ENCODE data around the gene ABCB10. TPM values are rescaled to one million over a fixed set of nuclear protein-coding genes. Genes with fewer than 3 reads are reported as not detected.

ABCB10 gene
- total RNA-seq, 2 experiments from 2014 or later, result 16.4 to 27.2 TPM

DNA sequence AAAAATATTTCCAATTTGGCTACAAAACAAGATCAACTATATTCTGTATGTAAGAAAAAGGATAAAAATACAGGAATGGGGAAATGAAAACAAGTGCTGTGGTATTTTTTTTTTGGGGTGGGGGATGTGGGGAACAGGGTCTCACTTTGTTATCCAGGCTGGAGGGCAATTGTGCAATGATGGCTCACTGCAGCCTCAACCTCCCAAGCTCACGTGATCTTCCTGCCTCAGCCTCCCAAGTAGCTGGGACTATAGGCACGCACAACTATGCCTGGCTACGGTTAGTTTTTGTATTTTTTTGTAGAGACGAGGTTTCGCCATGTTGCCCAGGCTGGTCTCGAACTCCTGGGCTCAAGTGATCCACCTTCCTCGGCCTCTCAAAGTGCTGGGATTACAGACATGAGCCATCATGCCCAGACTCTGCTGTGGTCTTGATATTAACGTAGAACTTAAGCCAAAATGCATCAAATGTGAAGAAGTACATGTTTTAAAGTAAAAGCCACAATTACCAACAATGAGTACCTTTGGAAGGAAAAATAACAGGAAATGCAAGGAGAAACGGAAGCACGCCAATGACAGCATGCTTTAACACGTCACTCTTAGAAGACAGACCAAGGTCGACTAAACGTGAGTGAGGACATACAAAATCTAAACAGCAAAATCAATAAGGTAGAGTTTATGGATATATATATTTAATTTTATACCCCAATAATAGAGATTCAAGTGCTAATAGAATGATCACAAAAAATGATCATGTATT, 8.8 kb upstream of the ABCB10 start:
- TF ChIP-seq EZH2phosphoT487 (IDR thresholded peaks at IDR 0.05; ENCODE audit: borderline replicate concordance, low read depth, low read length), result no peak
- TF ChIP-seq, protein P1, sequence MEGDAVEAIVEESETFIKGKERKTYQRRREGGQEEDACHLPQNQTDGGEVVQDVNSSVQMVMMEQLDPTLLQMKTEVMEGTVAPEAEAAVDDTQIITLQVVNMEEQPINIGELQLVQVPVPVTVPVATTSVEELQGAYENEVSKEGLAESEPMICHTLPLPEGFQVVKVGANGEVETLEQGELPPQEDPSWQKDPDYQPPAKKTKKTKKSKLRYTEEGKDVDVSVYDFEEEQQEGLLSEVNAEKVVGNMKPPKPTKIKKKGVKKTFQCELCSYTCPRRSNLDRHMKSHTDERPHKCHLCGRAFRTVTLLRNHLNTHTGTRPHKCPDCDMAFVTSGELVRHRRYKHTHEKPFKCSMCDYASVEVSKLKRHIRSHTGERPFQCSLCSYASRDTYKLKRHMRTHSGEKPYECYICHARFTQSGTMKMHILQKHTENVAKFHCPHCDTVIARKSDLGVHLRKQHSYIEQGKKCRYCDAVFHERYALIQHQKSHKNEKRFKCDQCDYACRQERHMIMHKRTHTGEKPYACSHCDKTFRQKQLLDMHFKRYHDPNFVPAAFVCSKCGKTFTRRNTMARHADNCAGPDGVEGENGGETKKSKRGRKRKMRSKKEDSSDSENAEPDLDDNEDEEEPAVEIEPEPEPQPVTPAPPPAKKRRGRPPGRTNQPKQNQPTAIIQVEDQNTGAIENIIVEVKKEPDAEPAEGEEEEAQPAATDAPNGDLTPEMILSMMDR (conservative IDR thresholded peaks at IDR 0.05; ENCODE audit: low read length), result no peak
- CTCF ChIA-PET (ENCODE audit: unreplicated experiment), result no interaction called here
- no peak overlapping the region for H3K4me2 ChIP-seq (ENCODE audit: low read length)
- no peaks in the 10 kb centered on the region for H3K36me3 ChIP-seq (ENCODE audit: insufficient read depth, low read length)
- DNase-seq (ENCODE audit: low spot score), result no peak
- BruUV-seq (replicated peaks), result no TSS peak
- H3K9me2 ChIP-seq (ENCODE audit: insufficient read depth, low read length), result no peaks in the 10 kb centered on the region
- H3K4me3 ChIP-seq (ENCODE audit: low read depth, low read length, poor library complexity, severe bottlenecking), result no peak overlapping the region
- H3K9me3 ChIP-seq (ENCODE audit: low read length), result no peaks in the 10 kb centered on the region
- H3K4me1 ChIP-seq (ENCODE audit: insufficient read depth, low read length, poor library complexity, severe bottlenecking), result no peaks in the 10 kb centered on the region
- H4K20me1 ChIP-seq (ENCODE audit: insufficient read depth, low read length), result no peaks in the 10 kb centered on the region
- intact Hi-C loops (cut with micrococcal nuclease; ENCODE audit: unreplicated experiment), result no loop called here
- no peak overlapping the region for H3K27ac ChIP-seq (ENCODE audit: low read depth, low read length, poor library complexity, severe bottlenecking)
- no peaks in the 10 kb centered on the region for H3K79me2 ChIP-seq (ENCODE audit: insufficient read depth, low read depth, low read length)
- no peak overlapping the region for H2AFZ ChIP-seq (ENCODE audit: low read length)
- POLR2A ChIA-PET, result interaction anchor here (0.7 to 1.3 kb wide), 2 partner anchors 9 to 13 kb away, joined by 3 to 4 read pairs; partner anchors contain the start of gene ABCB10

DNA sequence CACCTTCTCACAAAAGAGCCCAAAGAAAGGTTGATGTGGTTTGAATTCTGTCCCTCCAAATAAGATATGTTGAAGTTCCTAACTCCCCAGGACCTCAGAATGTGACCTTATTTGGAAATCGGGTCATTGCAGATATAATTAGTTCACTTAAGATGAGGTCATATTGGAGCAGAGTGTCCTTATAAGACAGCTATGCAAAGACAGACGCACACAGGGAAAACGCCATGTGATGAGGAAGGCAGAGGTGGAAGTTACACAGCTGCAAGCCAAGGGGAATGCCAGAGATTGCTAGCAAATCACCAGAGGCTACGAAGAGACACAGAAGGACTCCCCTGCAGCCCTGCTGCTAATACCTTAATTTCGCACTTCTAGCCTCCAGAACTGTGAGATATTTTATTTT, 5.2 kb upstream of the ABCB10 start:
- H3K9me3 ChIP-seq (ENCODE audit: low read length), result no peaks in the 10 kb centered on the region
- no peak overlapping the region for H2AFZ ChIP-seq (ENCODE audit: low read length)
- intact Hi-C loops (cut with micrococcal nuclease; ENCODE audit: unreplicated experiment), result no loop called here
- no peak overlapping the region for H3K4me2 ChIP-seq (ENCODE audit: low read length)
- TF ChIP-seq, protein P1 (conservative IDR thresholded peaks at IDR 0.05; ENCODE audit: low read length), result no peak
- no peak for TF ChIP-seq EZH2phosphoT487 (IDR thresholded peaks at IDR 0.05; ENCODE audit: borderline replicate concordance, low read depth, low read length)
- H3K36me3 ChIP-seq (ENCODE audit: insufficient read depth, low read length), result no peaks in the 10 kb centered on the region
- H3K27ac ChIP-seq (ENCODE audit: low read depth, low read length, poor library complexity, severe bottlenecking), result no peak overlapping the region
- DNase-seq (ENCODE audit: low spot score), result no peak
- H3K79me2 ChIP-seq (ENCODE audit: insufficient read depth, low read depth, low read length), result no peaks in the 10 kb centered on the region
- POLR2A ChIA-PET, result interaction anchor here (0.9 to 1.5 kb wide), 4 partner anchors 9 to 60 kb away, joined by 3 read pairs; no protein-coding TSS in a partner anchor
- H3K9me2 ChIP-seq (ENCODE audit: insufficient read depth, low read length), result no peaks in the 10 kb centered on the region
- no TSS peak for BruUV-seq (replicated peaks)
- H4K20me1 ChIP-seq (ENCODE audit: insufficient read depth, low read length), result no peaks in the 10 kb centered on the region
- H3K4me3 ChIP-seq (ENCODE audit: low read depth, low read length, poor library complexity, severe bottlenecking), result no peak overlapping the region
- H3K4me1 ChIP-seq (ENCODE audit: insufficient read depth, low read length, poor library complexity, severe bottlenecking), result peaks cover 5% of the 10 kb centered on the region
- CTCF ChIA-PET (ENCODE audit: unreplicated experiment), result no interaction called here

DNA sequence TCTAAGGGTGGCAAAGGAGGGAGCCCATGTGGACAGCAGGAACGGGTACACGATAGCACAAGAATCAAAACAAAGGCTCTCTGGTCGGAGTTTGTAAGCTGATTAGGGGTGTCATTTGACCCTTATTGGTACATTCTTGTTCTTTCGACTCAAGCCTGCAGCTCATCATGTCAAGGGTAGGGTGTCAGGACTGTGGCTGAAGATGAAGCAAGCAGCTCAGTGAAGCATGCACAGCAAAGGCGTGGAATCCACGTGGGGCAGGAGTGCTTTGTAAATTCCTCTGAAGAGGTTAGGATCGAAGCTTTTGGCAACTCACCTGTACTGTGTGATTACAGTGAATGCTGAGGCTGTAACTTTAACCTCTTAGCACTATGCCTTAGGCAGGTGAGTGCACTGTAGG, 4.7 kb upstream of the ABCB10 start:
- peaks cover 5% of the 10 kb centered on the region for H3K4me1 ChIP-seq (ENCODE audit: insufficient read depth, low read length, poor library complexity, severe bottlenecking)
- H3K4me3 ChIP-seq (ENCODE audit: low read depth, low read length, poor library complexity, severe bottlenecking), result no peak overlapping the region
- DNase-seq (ENCODE audit: low spot score), result no peak
- no peaks in the 10 kb centered on the region for H3K36me3 ChIP-seq (ENCODE audit: insufficient read depth, low read length)
- H3K79me2 ChIP-seq (ENCODE audit: insufficient read depth, low read depth, low read length), result no peaks in the 10 kb centered on the region
- POLR2A ChIA-PET, result interaction anchor here (0.9 to 1.4 kb wide), 3 partner anchors 10 to 61 kb away, joined by 3 read pairs; no protein-coding TSS in a partner anchor
- no peak overlapping the region for H3K4me2 ChIP-seq (ENCODE audit: low read length)
- no peaks in the 10 kb centered on the region for H4K20me1 ChIP-seq (ENCODE audit: insufficient read depth, low read length)
- no TSS peak for BruUV-seq (replicated peaks)
- TF ChIP-seq EZH2phosphoT487 (IDR thresholded peaks at IDR 0.05; ENCODE audit: borderline replicate concordance, low read depth, low read length), result no peak
- TF ChIP-seq, protein P1 (conservative IDR thresholded peaks at IDR 0.05; ENCODE audit: low read length), result no peak
- CTCF ChIA-PET (ENCODE audit: unreplicated experiment), result no interaction called here
- H3K9me3 ChIP-seq (ENCODE audit: low read length), result no peaks in the 10 kb centered on the region
- no peaks in the 10 kb centered on the region for H3K9me2 ChIP-seq (ENCODE audit: insufficient read depth, low read length)
- no peak overlapping the region for H3K27ac ChIP-seq (ENCODE audit: low read depth, low read length, poor library complexity, severe bottlenecking)
- intact Hi-C loops (cut with micrococcal nuclease; ENCODE audit: unreplicated experiment), result no loop called here
- no peak overlapping the region for H2AFZ ChIP-seq (ENCODE audit: low read length)

Measured in OCI-LY7 (cell line).